Astrocyte of the spinal cord (primary cell): ENCODE results near the gene TMEM222.
"Not testable (repeated sequence)": the region's sequence is repeated elsewhere in the genome, so short reads cannot be mapped to it uniquely, and the experiment has no call there.

Experiments
- DNase-seq: peaks from one replicate; pipeline ENCODE4 v3.0.0; 2011; ENCODE audit warnings: low read depth, low spot score
- H3K4me3 ChIP-seq: 2 replicates; pipeline ENCODE4 v1.5.1; 2011; ENCODE audit warnings: low read depth, mild to moderate bottlenecking, low read length, moderate library complexity
- in situ Hi-C: cut with HindIII; loops from 2 replicates; pipeline ENCODE4 v1.10.0; 2017; ENCODE audit warnings: low sequenced_read_pairs
- TF ChIP-seq, protein P1 (sequence below): IDR thresholded peaks from 2 replicates; pipeline ENCODE4 v1.5.1; 2012; ENCODE audit warnings: low read depth, mild to moderate bottlenecking, low read length, inconsistent platforms

TMEM222 gene

GRCh38 chr1:27381969-27382762 is 60.2 kb downstream of the TMEM222 start:
- H3K4me3 ChIP-seq, result no peak overlapping the region
- no peak for DNase-seq
- in situ Hi-C loops, result no loop called here
- TF ChIP-seq, protein P1, sequence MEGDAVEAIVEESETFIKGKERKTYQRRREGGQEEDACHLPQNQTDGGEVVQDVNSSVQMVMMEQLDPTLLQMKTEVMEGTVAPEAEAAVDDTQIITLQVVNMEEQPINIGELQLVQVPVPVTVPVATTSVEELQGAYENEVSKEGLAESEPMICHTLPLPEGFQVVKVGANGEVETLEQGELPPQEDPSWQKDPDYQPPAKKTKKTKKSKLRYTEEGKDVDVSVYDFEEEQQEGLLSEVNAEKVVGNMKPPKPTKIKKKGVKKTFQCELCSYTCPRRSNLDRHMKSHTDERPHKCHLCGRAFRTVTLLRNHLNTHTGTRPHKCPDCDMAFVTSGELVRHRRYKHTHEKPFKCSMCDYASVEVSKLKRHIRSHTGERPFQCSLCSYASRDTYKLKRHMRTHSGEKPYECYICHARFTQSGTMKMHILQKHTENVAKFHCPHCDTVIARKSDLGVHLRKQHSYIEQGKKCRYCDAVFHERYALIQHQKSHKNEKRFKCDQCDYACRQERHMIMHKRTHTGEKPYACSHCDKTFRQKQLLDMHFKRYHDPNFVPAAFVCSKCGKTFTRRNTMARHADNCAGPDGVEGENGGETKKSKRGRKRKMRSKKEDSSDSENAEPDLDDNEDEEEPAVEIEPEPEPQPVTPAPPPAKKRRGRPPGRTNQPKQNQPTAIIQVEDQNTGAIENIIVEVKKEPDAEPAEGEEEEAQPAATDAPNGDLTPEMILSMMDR, result no peak

DNA sequence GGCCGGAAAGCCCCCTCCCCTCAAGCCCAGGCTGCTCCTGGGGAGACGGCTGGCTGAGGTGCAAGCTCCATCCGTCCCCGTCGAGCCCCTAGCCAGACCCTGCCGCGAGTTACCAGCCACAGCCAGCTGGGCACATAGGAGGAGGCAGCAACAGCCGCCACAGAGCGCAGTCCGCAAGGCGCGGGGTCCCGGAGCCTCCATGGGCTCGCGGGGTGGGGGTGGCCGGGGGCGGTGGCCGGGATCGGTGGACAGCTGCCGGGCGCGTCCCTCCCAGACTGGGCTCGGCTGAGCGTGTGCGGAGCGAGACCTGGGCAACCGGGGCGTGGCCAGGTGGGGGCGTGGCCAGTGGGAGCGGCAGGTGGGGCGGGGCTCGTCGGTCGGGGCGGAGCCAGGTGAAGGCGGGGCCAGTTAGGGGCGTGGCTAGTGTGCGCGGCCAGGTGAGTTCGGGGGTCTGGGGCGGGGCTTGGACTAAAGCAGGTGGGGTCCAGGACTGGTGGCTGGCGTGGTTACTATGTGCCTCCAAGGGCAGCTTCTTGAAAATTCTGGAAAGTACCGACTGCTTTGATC is 61.2 kb downstream of the TMEM222 start, which contains the start of gene CD164L2:
Gene CD164L2, minus strand, starts transcription at position 295 of the 567 bp plus-strand sequence. Its CDS starts 94 bp downstream, at position 201.
- no peak for DNase-seq
- in situ Hi-C loops, result no loop called here
- no peak within 1 kb of the TSS for H3K4me3 ChIP-seq
- TF ChIP-seq, protein P1, result no peak

GRCh38 chr1:27383661-27384060 is 61.7 kb downstream of the TMEM222 start:
- TF ChIP-seq, protein P1, result no peak
- in situ Hi-C loops, result no loop called here
- H3K4me3 ChIP-seq, result no peak overlapping the region
- DNase-seq, result no peak

- H3K4me3 ChIP-seq, in situ Hi-C loops, DNase-seq: not testable (repeated sequence)
Observed at GRCh38 chr1:27384797-27385196, 62.8 kb downstream of the TMEM222 start.
